Astrocyte (in vitro differentiated cells and primary cell): ENCODE measurements around the gene ZBTB37. TPM values are rescaled to one million over a fixed set of nuclear protein-coding genes. Genes with fewer than 3 reads are reported as not detected.

Experiments
- DNase-seq: peaks from one replicate; pipeline ENCODE4 v3.0.0-alpha.2; 2010; ENCODE audit warnings: low read depth
- FAIRE-seq: peaks from 2 replicates; lab custom pipeline; 2011; peaks lifted over from hg19 to GRCh38; lab: Jason Lieb, UNC
- H2AFZ ChIP-seq: 2 replicates; pipeline ENCODE4 v1.6.0; 2012; ENCODE audit warnings: low read depth, low read length, inconsistent platforms
- H3K27ac ChIP-seq: 2 replicates; pipeline ENCODE4 v1.5.1; 2011; ENCODE audit warnings: low read depth, low read length, inconsistent platforms
- H3K27me3 ChIP-seq: 2 replicates; pipeline ENCODE4 v1.6.0; 2011; ENCODE audit warnings: low read length, inconsistent platforms; ENCODE audit not compliant: insufficient read depth
- H3K36me3 ChIP-seq: 2 replicates; pipeline ENCODE4 v1.5.1; 2011; ENCODE audit warnings: low read length, inconsistent platforms; ENCODE audit not compliant: insufficient read depth
- H3K4me1 ChIP-seq: 2 replicates; pipeline ENCODE4 v1.5.1; 2011; ENCODE audit warnings: low read length, inconsistent platforms; ENCODE audit not compliant: insufficient read depth
- H3K4me2 ChIP-seq: 2 replicates; pipeline ENCODE4 v1.6.0; 2012; ENCODE audit warnings: low read length, inconsistent platforms
- H3K4me3 ChIP-seq: 2 replicates; pipeline ENCODE4 v1.5.1; 2011; ENCODE audit warnings: low read depth, mild to moderate bottlenecking, low read length, inconsistent platforms; ENCODE audit not compliant: insufficient read depth
- H3K79me2 ChIP-seq: 2 replicates; pipeline ENCODE4 v1.6.0; 2012; ENCODE audit warnings: mild to moderate bottlenecking, low read length, inconsistent platforms; ENCODE audit not compliant: insufficient read depth
- H3K9ac ChIP-seq: 2 replicates; pipeline ENCODE4 v1.6.0; 2012; ENCODE audit warnings: mild to moderate bottlenecking, low read length, inconsistent platforms
- H3K9me3 ChIP-seq: 2 replicates; pipeline ENCODE4 v1.5.1; 2012; ENCODE audit warnings: low read depth, mild to moderate bottlenecking, low read length, inconsistent platforms; ENCODE audit not compliant: insufficient read depth
- H4K20me1 ChIP-seq: 2 replicates; pipeline ENCODE4 v1.6.0; 2012; ENCODE audit warnings: low read length, inconsistent platforms; ENCODE audit not compliant: insufficient read depth
- H3K27ac Mint-ChIP-seq: one replicate; pipeline ENCODE4 v1.8.0; 2021; ENCODE audit warnings: mild to moderate bottlenecking, mixed read lengths; ENCODE audit not compliant: unreplicated experiment
- H3K27me3 Mint-ChIP-seq: one replicate; pipeline ENCODE4 v1.8.0; 2021; ENCODE audit warnings: low read depth, mixed read lengths; ENCODE audit not compliant: unreplicated experiment
- H3K36me3 Mint-ChIP-seq: one replicate; pipeline ENCODE4 v1.8.0; 2021; ENCODE audit warnings: low read depth, mixed read lengths; ENCODE audit not compliant: unreplicated experiment
- H3K4me1 Mint-ChIP-seq: one replicate; pipeline ENCODE4 v1.8.0; 2021; ENCODE audit warnings: low read depth, mixed read lengths; ENCODE audit not compliant: unreplicated experiment
- H3K4me3 Mint-ChIP-seq: one replicate; pipeline ENCODE4 v1.8.0; 2021; ENCODE audit warnings: mild to moderate bottlenecking, moderate library complexity, mixed read lengths; ENCODE audit not compliant: unreplicated experiment
- H3K9me3 Mint-ChIP-seq: one replicate; pipeline ENCODE4 v1.8.0; 2021; ENCODE audit warnings: mild to moderate bottlenecking, mixed read lengths; ENCODE audit not compliant: unreplicated experiment
- CTCF ChIP-seq: IDR thresholded peaks from 2 replicates; pipeline ENCODE4 v1.5.1; 2011; ENCODE audit warnings: low read depth, mild to moderate bottlenecking, inconsistent platforms, low read length, moderate library complexity; ENCODE audit not compliant: insufficient read depth
- EZH2 ChIP-seq: IDR thresholded peaks from 2 replicates; pipeline ENCODE4 v1.6.1; 2012; ENCODE audit warnings: mild to moderate bottlenecking, low read length, inconsistent platforms; ENCODE audit not compliant: insufficient read depth
- total RNA-seq: library from RNA; stranded (reverse); gene quantifications from 2 replicates; pipeline ENCODE4 v1.2.1, GENCODE V29; 2021

The ZBTB37 gene
- total RNA-seq, 1 donor from 2014 or later, result 10.7 TPM

- Mint-ChIP-seq H3K4me3 (no peak overlapping the region), H3K27me3 (no peaks in the 10 kb centered on the region), H3K36me3 (peaks cover 3% of the 10 kb centered on the region), H3K27ac (no peak overlapping the region), H3K4me1 (peaks cover 8% of the 10 kb centered on the region), H3K9me3 (no peaks in the 10 kb centered on the region)
- no peak for FAIRE-seq
- H4K20me1 ChIP-seq, result no peaks in the 10 kb centered on the region
- H3K4me1 ChIP-seq, result no peaks in the 10 kb centered on the region
- H3K27ac ChIP-seq, result no peak overlapping the region
- TF ChIP-seq EZH2, result no peak
- TF ChIP-seq CTCF, result no peak
- no peak for DNase-seq
- H3K9me3 ChIP-seq, result no peaks in the 10 kb centered on the region
- H3K79me2 ChIP-seq, result peaks cover 69% of the 10 kb centered on the region
- no peak overlapping the region for H3K4me3 ChIP-seq
- no peak overlapping the region for H2AFZ ChIP-seq
- H3K9ac ChIP-seq, result no peak overlapping the region
- no peaks in the 10 kb centered on the region for H3K27me3 ChIP-seq
- peak overlapping the region; percentile 98 for H3K4me2 ChIP-seq
- H3K36me3 ChIP-seq, result no peaks in the 10 kb centered on the region
These were observed 46.5 kb upstream of the ZBTB37 start for GRCh38 chr1:173821680-173822079.

GRCh38 chr1:173823781-173824314, 44.3 kb upstream of the ZBTB37 start:
- peak overlapping the region; percentile 98 for H3K4me2 ChIP-seq
- no peaks in the 10 kb centered on the region for H3K9me3 Mint-ChIP-seq
- no peaks in the 10 kb centered on the region for H3K9me3 ChIP-seq
- no peaks in the 10 kb centered on the region for H3K4me1 ChIP-seq
- H4K20me1 ChIP-seq, result no peaks in the 10 kb centered on the region
- H3K79me2 ChIP-seq, result peaks cover 52% of the 10 kb centered on the region
- H2AFZ ChIP-seq, result peak overlapping the region; percentile 89
- H3K36me3 ChIP-seq, result no peaks in the 10 kb centered on the region
- H3K27ac ChIP-seq, result peak overlapping the region; percentile 93
- peak overlapping the region; percentile 99 for H3K4me3 ChIP-seq
- peak overlapping the region; percentile 99 for H3K27ac Mint-ChIP-seq
- H3K4me3 Mint-ChIP-seq, result peak overlapping the region; percentile 97
- TF ChIP-seq EZH2 (no peak), CTCF (no peak)
- H3K36me3 Mint-ChIP-seq, result no peaks in the 10 kb centered on the region
- no peaks in the 10 kb centered on the region for H3K27me3 Mint-ChIP-seq
- no peaks in the 10 kb centered on the region for H3K27me3 ChIP-seq
- FAIRE-seq (no peak), DNase-seq (peak; percentile 13)
- H3K9ac ChIP-seq, result peak overlapping the region; percentile 91
- peaks cover 9% of the 10 kb centered on the region for H3K4me1 Mint-ChIP-seq

GRCh38 chr1:173824315-173825081, 43.7 kb upstream of the ZBTB37 start, which contains the start of the genes CENPL and DARS2:
Gene CENPL, minus strand, starts transcription at chr1:173824883. Its CDS starts 13,584 bp downstream, at chr1:173811299.
Gene DARS2, plus strand, starts transcription at chr1:173824673. Its CDS starts 557 bp downstream, at chr1:173825230.
- Histone ChIP-seq H3K4me1 (no peaks in the 10 kb centered on the region), H3K36me3 (no peaks in the 10 kb centered on the region), H3K27me3 (no peaks in the 10 kb centered on the region), H3K9ac (peak within 1 kb of the TSS; percentile 91), H3K79me2 (peaks cover 46% of the 10 kb centered on the region), H3K4me2 (peak within 1 kb of the TSS; percentile 98), H3K9me3 (no peaks in the 10 kb centered on the region), H3K4me3 (peak within 1 kb of the TSS; percentile 99), H3K27ac (peak within 1 kb of the TSS; percentile 93), H4K20me1 (no peaks in the 10 kb centered on the region), H2AFZ (peak within 1 kb of the TSS; percentile 89)
- Mint-ChIP-seq H3K9me3 (no peaks in the 10 kb centered on the region), H3K27ac (peak within 1 kb of the TSS; percentile 99), H3K27me3 (no peaks in the 10 kb centered on the region), H3K4me3 (peak within 1 kb of the TSS; percentile 97), H3K4me1 (peaks cover 9% of the 10 kb centered on the region), H3K36me3 (peaks cover 2% of the 10 kb centered on the region)
- FAIRE-seq (no peak), DNase-seq (peak; percentile 97)
- TF ChIP-seq EZH2 (no peak), CTCF (no peak)
